HEK293T (cell line): Measurements from ENCODE around the gene TMEM97.

Source experiments
- CTCF ChIA-PET: fragments of 350-600 bp; formaldehyde crosslinking; extraction: SDS; loops from one replicate; lab custom pipeline; 2021; ENCODE audit warnings: antibody characterized with exemption, inconsistent platforms; lab: Yijun Ruan, JAX
- POLR2A ChIA-PET: fragments of 350-600 bp; formaldehyde crosslinking; extraction: SDS; loops from one replicate; lab custom pipeline; 2020; ENCODE audit warnings: antibody characterized with exemption, inconsistent platforms; lab: Yijun Ruan, JAX
- DNase-seq: peaks from one replicate; pipeline ENCODE4 v3.0.0; 2012; ENCODE audit warnings: mixed read lengths; ENCODE audit errors: extremely low spot score
- ARNT ChIP-seq: fragments of 450-650 bp; IDR thresholded peaks from 2 replicates; pipeline ENCODE4 v1.6.1; 2017; ENCODE audit warnings: mild to moderate bottlenecking
- BHLHE40 ChIP-seq: fragments of 450-650 bp; IDR thresholded peaks from 2 replicates; pipeline ENCODE4 v1.6.1; 2016; ENCODE audit warnings: mild to moderate bottlenecking, moderate library complexity, borderline replicate concordance
- CTBP1 ChIP-seq: fragments of 450-650 bp; IDR thresholded peaks from 2 replicates; pipeline ENCODE4 v1.6.1; 2016; ENCODE audit warnings: borderline replicate concordance
- ELF4 ChIP-seq: fragments of 450-650 bp; IDR thresholded peaks from 2 replicates; pipeline ENCODE4 v1.6.1; 2017; ENCODE audit warnings: antibody characterized with exemption
- FOXA1 ChIP-seq: fragments of 450-650 bp; IDR thresholded peaks from 2 replicates; pipeline ENCODE4 v1.6.1; 2016; ENCODE audit warnings: mild to moderate bottlenecking
- FOXK2 ChIP-seq: fragments of 450-650 bp; IDR thresholded peaks from 2 replicates; pipeline ENCODE4 v1.6.1; 2016; ENCODE audit warnings: mild to moderate bottlenecking
- FOXM1 ChIP-seq: fragments of 450-650 bp; IDR thresholded peaks from 2 replicates; pipeline ENCODE4 v1.6.1; 2017; ENCODE audit warnings: mild to moderate bottlenecking, borderline replicate concordance
- HDGF ChIP-seq: fragments of 450-650 bp; IDR thresholded peaks from 2 replicates; pipeline ENCODE4 v1.6.1; 2017; ENCODE audit warnings: antibody characterized with exemption, borderline replicate concordance
- L3MBTL2 ChIP-seq: fragments of 450-650 bp; conservative IDR thresholded peaks from 2 replicates; pipeline ENCODE4 v1.6.1; 2016; ENCODE audit warnings: mild to moderate bottlenecking
- LEF1 ChIP-seq: fragments of 450-650 bp; IDR thresholded peaks from 2 replicates; pipeline ENCODE4 v1.6.1; 2017; ENCODE audit warnings: mild to moderate bottlenecking, borderline replicate concordance
- NFRKB ChIP-seq: fragments of 450-650 bp; IDR thresholded peaks from 2 replicates; pipeline ENCODE4 v1.6.1; 2016; ENCODE audit warnings: mild to moderate bottlenecking, moderate library complexity
- PKNOX1 ChIP-seq: fragments of 450-650 bp; IDR thresholded peaks from 2 replicates; pipeline ENCODE4 v1.6.1; 2016
- SP1 ChIP-seq: fragments of 450-650 bp; IDR thresholded peaks from 2 replicates; pipeline ENCODE4 v1.6.1; 2017
- SUZ12 ChIP-seq: fragments of 450-650 bp; IDR thresholded peaks from 2 replicates; pipeline ENCODE4 v1.6.1; 2016; ENCODE audit warnings: mild to moderate bottlenecking
- TARDBP ChIP-seq: fragments of 450-650 bp; IDR thresholded peaks from 2 replicates; pipeline ENCODE4 v1.6.1; 2016
- ZNF384 ChIP-seq: fragments of 450-650 bp; IDR thresholded peaks from 2 replicates; pipeline ENCODE4 v1.6.1; 2016

TMEM97 gene

GRCh38 chr17:28368306-28368831, 49.4 kb downstream of the TMEM97 start:
- TF ChIP-seq BHLHE40 (no peak), NFRKB (no peak), L3MBTL2 (no peak)
- POLR2A ChIA-PET = interaction anchor here (1.0 to 6.4 kb wide), 3 partner anchors 11 to 37 kb away, joined by 3 to 64 read pairs (median 4); partner anchors contain the start of genes POLDIP2 and TNFAIP1
- CTCF ChIA-PET = no interaction called here
- no peak for DNase-seq

GRCh38 chr17:28368915-28369683, 50.1 kb downstream of the TMEM97 start:
- ChIA-PET POLR2A (interaction anchor here (1.1 to 6.4 kb wide), 3 partner anchors 12 to 34 kb away, joined by 4 to 64 read pairs (median 17); partner anchors contain the start of genes IFT20, POLDIP2 and TNFAIP1), CTCF (interaction anchor here (0.6 to 2.3 kb wide), 2 partner anchors 48 to 483 kb away, joined by 4 to 14 read pairs; no protein-coding TSS in a partner anchor)
- DNase-seq = no peak
- TF ChIP-seq ELF4 = no peak
- no peak for TF ChIP-seq FOXM1

- CTCF ChIA-PET = interaction anchor here (2.3 kb wide), 1 partner anchor 47 kb away, joined by 14 read pairs; no protein-coding TSS in a partner anchor
- POLR2A ChIA-PET = interaction anchor here (1.4 to 6.4 kb wide), 3 partner anchors 12 to 34 kb away, joined by 3 to 64 read pairs (median 17); partner anchors contain the start of genes IFT20, POLDIP2 and TNFAIP1
- no peak for TF ChIP-seq SP1
- DNase-seq = no peak
Measured at GRCh38 chr17:28369684-28370034, 50.7 kb downstream of the TMEM97 start.

GRCh38 chr17:28370035-28370743, 51.2 kb downstream of the TMEM97 start, which contains the start of gene VTN:
TSS of gene VTN (minus strand) at chr17:28370307. CDS start at chr17:28370203, 104 bp downstream.
- POLR2A ChIA-PET = interaction anchor here (0.9 to 6.4 kb wide), 4 partner anchors 13 to 37 kb away, joined by 3 to 64 read pairs (median 10); partner anchors contain the start of genes IFT20, POLDIP2 and TNFAIP1
- no peak for TF ChIP-seq TARDBP
- TF ChIP-seq L3MBTL2 = no peak
- TF ChIP-seq FOXM1 = no peak
- no peak for TF ChIP-seq BHLHE40
- TF ChIP-seq PKNOX1 = no peak
- TF ChIP-seq SUZ12 = no peak
- no peak for TF ChIP-seq HDGF
- no peak for TF ChIP-seq ARNT
- TF ChIP-seq SP1 = no peak
- TF ChIP-seq CTBP1 = no peak
- no peak for TF ChIP-seq ZNF384
- no peak for TF ChIP-seq FOXA1
- no peak for TF ChIP-seq NFRKB
- TF ChIP-seq ELF4 = no peak
- no peak for TF ChIP-seq FOXK2
- no peak for TF ChIP-seq LEF1
- CTCF ChIA-PET = interaction anchor here (0.6 to 2.3 kb wide), 2 partner anchors 47 to 104 kb away, joined by 4 to 14 read pairs; no protein-coding TSS in a partner anchor
- DNase-seq = no peak

GRCh38 chr17:28370744-28371103, 51.7 kb downstream of the TMEM97 start:
- ChIA-PET POLR2A (interaction anchor here (0.9 to 6.4 kb wide), 4 partner anchors 13 to 37 kb away, joined by 3 to 64 read pairs (median 10); partner anchors contain the start of genes IFT20, POLDIP2 and TNFAIP1), CTCF (interaction anchor here (0.6 to 2.3 kb wide), 2 partner anchors 46 to 103 kb away, joined by 4 to 14 read pairs; no protein-coding TSS in a partner anchor)
- no peak for TF ChIP-seq L3MBTL2
- no peak for TF ChIP-seq FOXA1
- no peak for TF ChIP-seq LEF1
- no peak for TF ChIP-seq FOXK2
- TF ChIP-seq ARNT = no peak
- no peak for TF ChIP-seq BHLHE40
- no peak for TF ChIP-seq FOXM1
- TF ChIP-seq HDGF = no peak
- no peak for TF ChIP-seq TARDBP
- TF ChIP-seq ZNF384 = no peak
- DNase-seq = no peak

- peak; percentile 83 for DNase-seq
- CTCF ChIA-PET = interaction anchor here (2.3 kb wide), 1 partner anchor 45 kb away, joined by 14 read pairs; no protein-coding TSS in a partner anchor
- POLR2A ChIA-PET = interaction anchor here (0.7 to 6.4 kb wide), 5 partner anchors 14 to 199 kb away, joined by 3 to 64 read pairs (median 3); partner anchors contain the start of genes IFT20, POLDIP2 and TNFAIP1
- TF ChIP-seq CTBP1 = peak; percentile 37; the same call in 1 of the 2 replicates
- TF ChIP-seq FOXM1 = no peak
Measured at GRCh38 chr17:28371245-28372202, 52.5 kb downstream of the TMEM97 start, which contains the start of gene SARM1. TSS of gene SARM1 (plus strand) at chr17:28371694. CDS start at chr17:28372033, 339 bp downstream.
